Hepatocyte (in vitro differentiated cells): ENCODE results near the gene C14orf119. TPM values are rescaled to one million over a fixed set of nuclear protein-coding genes. Genes with fewer than 3 reads are reported as not detected.

ENCODE experiments used
- DNase-seq: peaks from one replicate; pipeline ENCODE4 v3.0.0-alpha.2; 2016; ENCODE audit warnings: low spot score
- H2AFZ ChIP-seq: fragments of 200-600 bp; sonication (generic); 2 replicates; pipeline ENCODE4 v1.6.0; 2016; ENCODE audit warnings: antibody characterized with exemption, mild to moderate bottlenecking
- H3K27ac ChIP-seq: fragments of 200-600 bp; sonication (generic); 2 replicates; pipeline ENCODE4 v1.5.1; 2016; ENCODE audit warnings: mild to moderate bottlenecking
- H3K27me3 ChIP-seq: fragments of 200-600 bp; sonication (generic); 2 replicates; pipeline ENCODE4 v1.6.1; 2016
- H3K36me3 ChIP-seq: fragments of 200-600 bp; sonication (generic); replicated peaks from 2 replicates; pipeline ENCODE4 v1.5.1; 2016; ENCODE audit warnings: low read depth; ENCODE audit not compliant: insufficient read depth
- H3K4me1 ChIP-seq: fragments of 200-600 bp; sonication (generic); 2 replicates; pipeline ENCODE4 v1.5.1; 2016; ENCODE audit warnings: mild to moderate bottlenecking, moderate library complexity; ENCODE audit not compliant: insufficient read depth
- H3K4me2 ChIP-seq: fragments of 200-600 bp; sonication (generic); 2 replicates; pipeline ENCODE4 v1.6.0; 2016
- H3K4me3 ChIP-seq: fragments of 200-600 bp; sonication (generic); 2 replicates; pipeline ENCODE4 v1.5.1; 2016; ENCODE audit warnings: mild to moderate bottlenecking
- H3K79me2 ChIP-seq: fragments of 200-600 bp; sonication (generic); 2 replicates; pipeline ENCODE4 v1.6.0; 2017; ENCODE audit warnings: mild to moderate bottlenecking
- H3K9me2 ChIP-seq: fragments of 200-600 bp; sonication (generic); replicated peaks from 2 replicates; pipeline ENCODE4 v1.6.0; 2017; ENCODE audit warnings: mild to moderate bottlenecking; ENCODE audit not compliant: insufficient read depth
- H3K9me3 ChIP-seq: fragments of 200-600 bp; sonication (generic); 2 replicates; pipeline ENCODE4 v1.5.1; 2016; ENCODE audit warnings: low read depth, mild to moderate bottlenecking
- H4K20me1 ChIP-seq: fragments of 200-600 bp; sonication (generic); 2 replicates; pipeline ENCODE4 v1.6.0; 2016; ENCODE audit warnings: mild to moderate bottlenecking; ENCODE audit not compliant: insufficient read depth, poor library complexity, severe bottlenecking
- CTCF ChIP-seq: fragments of 200-600 bp; sonication (generic); IDR thresholded peaks from 2 replicates; pipeline ENCODE4 v1.5.1; 2016; ENCODE audit warnings: antibody characterized with exemption, mild to moderate bottlenecking; ENCODE audit not compliant: poor library complexity
- EZH2 ChIP-seq: fragments of 200-600 bp; sonication (generic); IDR thresholded peaks from 2 replicates; pipeline ENCODE4 v1.6.1; 2016; ENCODE audit warnings: antibody characterized with exemption, mild to moderate bottlenecking, borderline replicate concordance
- EZH2phosphoT487 ChIP-seq: fragments of 200-600 bp; sonication (generic); IDR thresholded peaks from one replicate; pipeline ENCODE4 v1.6.1; 2018; ENCODE audit warnings: antibody characterized with exemption, mild to moderate bottlenecking, low read depth, moderate library complexity; ENCODE audit not compliant: unreplicated experiment, severe bottlenecking
- WGBS: methylation state at CpG from one replicate; pipeline ENCODE4 v1.1.6; 2016; ENCODE audit warnings: low lambda C conversion rate; ENCODE audit errors: missing lambda C conversion rate; 5-methylcytosine and 5-hydroxymethylcytosine counted together
- polyA plus RNA-seq: library from polyadenylated mRNA; unstranded; fragments of >200 nt; fragmentation: Nextera tagmentation; extraction: Ambion mirVana; gene quantifications from 2 replicates; pipeline ENCODE4 v1.2.1, GENCODE V29; 2016
- total RNA-seq: library from RNA; depleted of rRNA; stranded (reverse); fragments of >200 nt; gene quantifications from 2 replicates; pipeline ENCODE4 v1.2.3, GENCODE V29; 2014

The C14orf119 gene
- total and polyA plus RNA-seq, 2 experiments from 2014 or later = 47.7 to 146 TPM

GRCh38 chr14:23126548-23127278, 31.4 kb downstream of the C14orf119 start:
- 95% methylated on average over 8 of the region's 8 CpGs for WGBS
- H3K4me1 ChIP-seq = peaks cover 5% of the 10 kb centered on the region
- no peaks in the 10 kb centered on the region for H4K20me1 ChIP-seq
- H3K27ac ChIP-seq = no peak overlapping the region
- H3K9me2 ChIP-seq = no peaks in the 10 kb centered on the region
- no peak for DNase-seq
- no peak overlapping the region for H3K4me2 ChIP-seq
- H3K79me2 ChIP-seq = no peaks in the 10 kb centered on the region
- no peak overlapping the region for H2AFZ ChIP-seq
- H3K27me3 ChIP-seq = no peaks in the 10 kb centered on the region
- no peaks in the 10 kb centered on the region for H3K9me3 ChIP-seq
- no peak for TF ChIP-seq EZH2
- no peak for TF ChIP-seq EZH2phosphoT487
- TF ChIP-seq CTCF = no peak
- no peak overlapping the region for H3K4me3 ChIP-seq
- no peaks in the 10 kb centered on the region for H3K36me3 ChIP-seq

- Histone ChIP-seq H3K9me2 (no peaks in the 10 kb centered on the region), H4K20me1 (no peaks in the 10 kb centered on the region), H3K4me2 (no peak overlapping the region), H3K27me3 (no peaks in the 10 kb centered on the region), H3K4me3 (no peak overlapping the region), H3K36me3 (no peaks in the 10 kb centered on the region), H3K79me2 (no peaks in the 10 kb centered on the region), H3K9me3 (no peaks in the 10 kb centered on the region), H2AFZ (no peak overlapping the region), H3K27ac (no peak overlapping the region), H3K4me1 (peaks cover 5% of the 10 kb centered on the region)
- no peak for DNase-seq
- TF ChIP-seq CTCF = no peak
- no peak for TF ChIP-seq EZH2phosphoT487
- no peak for TF ChIP-seq EZH2
- 91% methylated on average over 3 of the region's 3 CpGs for WGBS
These were observed 32.6 kb downstream of the C14orf119 start for GRCh38 chr14:23127861-23128260.

- Histone ChIP-seq H3K9me3 (no peaks in the 10 kb centered on the region), H3K27ac (no peak overlapping the region), H3K4me2 (no peak overlapping the region), H3K9me2 (no peaks in the 10 kb centered on the region), H3K4me3 (no peak overlapping the region), H3K79me2 (no peaks in the 10 kb centered on the region), H2AFZ (no peak overlapping the region), H3K4me1 (no peaks in the 10 kb centered on the region), H3K27me3 (no peaks in the 10 kb centered on the region), H4K20me1 (no peaks in the 10 kb centered on the region), H3K36me3 (no peaks in the 10 kb centered on the region)
- over 99% methylated on average over 7 of the region's 7 CpGs for WGBS
- no peak for DNase-seq
- TF ChIP-seq EZH2phosphoT487 = no peak
- TF ChIP-seq CTCF = no peak
- TF ChIP-seq EZH2 = no peak
These were observed 33.9 kb downstream of the C14orf119 start for GRCh38 chr14:23128969-23129758.
